ENCODE measurements around the gene RASSF3. TPM values are rescaled to one million over a fixed set of nuclear protein-coding genes. Genes with fewer than 3 reads are reported as not detected.

The RASSF3 gene
- total and polyA plus RNA-seq, 2 of the 13 experiments (the other 11 are each of a cell fraction or from before 2014, with no cell fraction given) = 15.5 to 16.0 TPM

- TSS peak; percentile 75 for BruUV-seq (replicated peaks)
- peak overlapping the region; percentile 55 to 68 (median 67) for H3K4me3 ChIP-seq (replicated peaks in 1 of 3; ENCODE audit: insufficient read depth in 1 of 3, low read depth in 2 of 3, low read length in 3 of 3)
- FAIRE-seq = peak; percentile 79
- H3K4me1 ChIP-seq (ENCODE audit: insufficient read depth, low read length) = peaks cover 38% of the 10 kb centered on the region
- H3K9me3 ChIP-seq (ENCODE audit: low read length) = no peaks in the 10 kb centered on the region
- POLR2A ChIA-PET = interaction anchor here (0.8 to 1.9 kb wide), 4 partner anchors 8 to 43 kb away, joined by 3 to 23 read pairs (median 4); partner anchors contain the start of gene RASSF3
- peak; percentile 98 for ATAC-seq
- CTCF ChIA-PET (ENCODE audit: low intra/inter-chr PET ratio, low total read pairs) = no interaction called here
- H3K27ac ChIP-seq (ENCODE audit: extremely low read length, insufficient read depth, low read length) = peak overlapping the region; percentile 94
- intact Hi-C loops (cut with micrococcal nuclease; ENCODE audit: unreplicated experiment) (loop anchor here (1.0 to 5.0 kb wide), 3 partner anchors 9 to 42 kb away; partner anchors contain the start of gene RASSF3), in situ Hi-C loops (cut with HindIII; ENCODE audit: extremely low pct_ligation_motif_present, low pct_unique_long_range_greater_than_20kb) (no loop called here)
- peak overlapping the region; percentile 76 for H3K9ac ChIP-seq (ENCODE audit: insufficient read depth, low read depth, low read length)
- no peaks in the 10 kb centered on the region for H3K27me3 ChIP-seq (ENCODE audit: control insufficient read depth in 1 of 2, insufficient read depth in 2 of 2, low read length in 2 of 2)
- DNase-seq (ENCODE audit: low spot score) = peak; percentile 85
- WGBS (ENCODE audit: low lambda C conversion rate) = 12% methylated on average over 15 of the region's 15 CpGs
- H2AFZ ChIP-seq (ENCODE audit: low read length) = peak overlapping the region; percentile 65
- H3K4me2 ChIP-seq (ENCODE audit: low read depth, low read length) = peak overlapping the region; percentile 99
- 0 out of 2 replicates have a peak, but pooled peaks cover 2% of the 10 kb centered on the region for H4K20me1 ChIP-seq (ENCODE audit: insufficient read depth, low read length)
- H3K79me2 ChIP-seq (ENCODE audit: insufficient read depth, low read length) = peaks cover 73% of the 10 kb centered on the region
- H3K36me3 ChIP-seq (replicated peaks in 1 of 2; ENCODE audit: control insufficient read depth in 1 of 2, insufficient read depth in 2 of 2, low read length in 2 of 2) = 0 out of 5 replicates have a peak, but pooled peaks cover 0 to 3% of the 10 kb centered on the region in 2 experiments
- no peak for TF ChIP-seq MED13 (CRISPR knock-in tag; IDR thresholded peaks at IDR 0.05)
- no peak for TF ChIP-seq ATF7-NPFF (CRISPR knock-in tag; IDR thresholded peaks at IDR 0.05; ENCODE audit: low read depth)
- TF ChIP-seq ZGPAT (CRISPR knock-in tag; IDR thresholded peaks at IDR 0.05) = 0 out of 2 replicates have a peak, but pooled peaks have one; percentile 36
- no peak for TF ChIP-seq ZNF629 (CRISPR knock-in tag; conservative IDR thresholded peaks at IDR 0.05)
- peak; percentile 84 for TF ChIP-seq KMT2A (CRISPR knock-in tag; IDR thresholded peaks at IDR 0.05)
- TF ChIP-seq ARID4A (CRISPR knock-in tag; IDR thresholded peaks at IDR 0.05; ENCODE audit: borderline replicate concordance) = peak; percentile 18; the same call in 1 of the 2 replicates
- peak; percentile 25; the same call in 1 of the 2 replicates for TF ChIP-seq ISL2 (CRISPR knock-in tag; IDR thresholded peaks at IDR 0.05)
- TF ChIP-seq CEBPG (CRISPR knock-in tag; IDR thresholded peaks at IDR 0.05) = peak; percentile 41; the same call in 1 of the 2 replicates
- peak; percentile 68; the same call in 1 of the 2 replicates for TF ChIP-seq ZBTB4 (CRISPR knock-in tag; IDR thresholded peaks at IDR 0.05; ENCODE audit: borderline replicate concordance)
- no peak for TF ChIP-seq FOXP1 (IDR thresholded peaks at IDR 0.05)
- TF ChIP-seq FOXP1 (CRISPR knock-in tag; IDR thresholded peaks at IDR 0.05) = 0 out of 2 replicates have a peak, but pooled peaks have one; percentile 23
- peak; percentile 41; the same call in 1 of the 2 replicates for TF ChIP-seq ZNF670 (CRISPR knock-in tag; IDR thresholded peaks at IDR 0.05; ENCODE audit: borderline replicate concordance)
- no peak for TF ChIP-seq JARID2 (CRISPR knock-in tag; IDR thresholded peaks at IDR 0.05; ENCODE audit: insufficient replicate concordance)
- TF ChIP-seq ZNF264 (CRISPR knock-in tag; IDR thresholded peaks at IDR 0.05) = no peak
- peak; percentile 45; the same call in 1 of the 2 replicates for TF ChIP-seq KAT8 (CRISPR knock-in tag; IDR thresholded peaks at IDR 0.05)
These were observed 15.2 kb downstream of the RASSF3 start for GRCh38 chr12:64625243-64626077.

All from HepG2 (cell line).